ENCODE measurements around the gene MACROD2. TPM values are rescaled to one million over a fixed set of nuclear protein-coding genes. Genes with fewer than 3 reads are reported as not detected.

Gene MACROD2
- polyA plus RNA-seq, 1 donor (not counting 4 experiments of a cell fraction or from before 2014, with no cell fraction given), result 0.71 TPM

DNA sequence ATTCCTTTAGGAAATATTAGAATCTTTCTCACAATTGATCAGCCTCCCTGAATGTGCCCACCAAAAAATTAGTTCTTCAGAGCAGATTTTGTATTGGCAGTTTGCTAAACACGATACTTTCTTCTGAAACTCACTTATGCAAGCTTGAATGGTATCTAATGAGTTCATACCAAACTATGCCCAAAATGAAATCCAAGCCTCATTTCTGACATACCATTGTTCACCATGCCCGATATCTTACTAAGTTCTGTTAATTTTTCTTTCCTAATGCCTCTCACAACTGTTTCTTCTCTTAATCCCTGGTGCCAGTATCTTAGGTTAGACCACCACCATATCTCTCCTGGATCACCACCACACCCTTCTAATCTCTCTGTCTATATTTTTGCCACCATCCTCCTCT lies 1822.0 kb downstream of the MACROD2 start:
- no peak for DNase-seq (ENCODE audit: low read depth, low spot score)
- no peak overlapping the region for H3K9ac ChIP-seq (ENCODE audit: control insufficient read depth, extremely low read depth, insufficient read depth, low read length)

DNA sequence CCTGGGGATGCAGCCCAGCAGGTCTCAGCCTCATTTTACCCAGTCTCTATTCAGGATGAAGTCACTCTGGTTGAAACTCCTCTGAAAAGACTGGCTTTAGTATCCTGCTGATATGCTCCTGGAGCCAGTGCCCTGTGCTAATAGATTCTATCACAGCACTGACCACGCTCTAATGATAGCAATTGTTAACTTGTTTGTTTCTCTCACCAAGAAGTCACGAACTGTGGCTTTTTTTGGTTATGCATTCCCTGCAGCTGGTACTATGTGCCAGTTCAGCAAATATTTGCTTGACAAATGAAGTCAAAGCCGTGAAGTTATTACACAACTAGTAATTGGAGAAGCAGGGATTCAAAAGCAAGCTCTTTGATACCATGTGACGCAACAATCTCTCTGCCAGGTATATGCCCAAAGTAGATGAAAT lies 1823.3 kb downstream of the MACROD2 start:
- Histone ChIP-seq H3K4me2 (ENCODE audit: control insufficient read depth, extremely low read depth, insufficient read depth, low read depth, low read length) (no peak overlapping the region), H3K36me3 (ENCODE audit: control insufficient read depth in 2 of 2, extremely low read depth in 1 of 2, insufficient read depth in 2 of 2, low read length in 2 of 2) (no peaks in the 10 kb centered on the region), H3K79me2 (ENCODE audit: control insufficient read depth, insufficient read depth, low read length) (no peaks in the 10 kb centered on the region), H3K4me3 (ENCODE audit: control insufficient read depth in 2 of 3, extremely low read depth in 1 of 3, insufficient read depth in 2 of 3, low read depth in 1 of 3, low read length in 3 of 3) (no peak overlapping the region), H3K9me3 (ENCODE audit: control insufficient read depth, low read depth, low read length) (no peaks in the 10 kb centered on the region), H3K4me1 (ENCODE audit: control insufficient read depth, extremely low read depth, insufficient read depth, low read length) (peaks cover 6% of the 10 kb centered on the region), H3K27me3 (ENCODE audit: control insufficient read depth, extremely low read depth, insufficient read depth, low read length) (no peaks in the 10 kb centered on the region), H3K9me1 (ENCODE audit: control insufficient read depth, extremely low read depth, insufficient read depth, low read length) (no peaks in the 10 kb centered on the region), H2AFZ (ENCODE audit: control insufficient read depth, low read length) (no peak overlapping the region), H3K9ac (ENCODE audit: control insufficient read depth, extremely low read depth, insufficient read depth, low read length) (no peak overlapping the region), H3K27ac (ENCODE audit: control insufficient read depth, insufficient read depth, low read length) (no peak overlapping the region), H4K20me1 (ENCODE audit: control insufficient read depth, extremely low read depth, insufficient read depth, low read length) (no peaks in the 10 kb centered on the region)
- DNase-seq (ENCODE audit: low read depth, low spot score) (no peak), FAIRE-seq (no peak)
- dilution Hi-C loops (cut with MboI; ENCODE audit: extremely low pct_ligation_motif_present, low sequenced_read_pairs), result no loop called here
- TF ChIP-seq, protein P1, sequence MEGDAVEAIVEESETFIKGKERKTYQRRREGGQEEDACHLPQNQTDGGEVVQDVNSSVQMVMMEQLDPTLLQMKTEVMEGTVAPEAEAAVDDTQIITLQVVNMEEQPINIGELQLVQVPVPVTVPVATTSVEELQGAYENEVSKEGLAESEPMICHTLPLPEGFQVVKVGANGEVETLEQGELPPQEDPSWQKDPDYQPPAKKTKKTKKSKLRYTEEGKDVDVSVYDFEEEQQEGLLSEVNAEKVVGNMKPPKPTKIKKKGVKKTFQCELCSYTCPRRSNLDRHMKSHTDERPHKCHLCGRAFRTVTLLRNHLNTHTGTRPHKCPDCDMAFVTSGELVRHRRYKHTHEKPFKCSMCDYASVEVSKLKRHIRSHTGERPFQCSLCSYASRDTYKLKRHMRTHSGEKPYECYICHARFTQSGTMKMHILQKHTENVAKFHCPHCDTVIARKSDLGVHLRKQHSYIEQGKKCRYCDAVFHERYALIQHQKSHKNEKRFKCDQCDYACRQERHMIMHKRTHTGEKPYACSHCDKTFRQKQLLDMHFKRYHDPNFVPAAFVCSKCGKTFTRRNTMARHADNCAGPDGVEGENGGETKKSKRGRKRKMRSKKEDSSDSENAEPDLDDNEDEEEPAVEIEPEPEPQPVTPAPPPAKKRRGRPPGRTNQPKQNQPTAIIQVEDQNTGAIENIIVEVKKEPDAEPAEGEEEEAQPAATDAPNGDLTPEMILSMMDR (optimal IDR thresholded peaks at IDR 0.05 in 1 of 3, IDR thresholded peaks at IDR 0.05 in 1 of 3, conservative IDR thresholded peaks at IDR 0.05 in 1 of 3; ENCODE audit: extremely low read depth in 1 of 3, insufficient read depth in 2 of 3, low read length in 3 of 3), result no peak
- TF ChIP-seq EZH2 (IDR thresholded peaks at IDR 0.05; ENCODE audit: low read length), result no peak

More for the DNA sequence above, 1822.0 kb downstream of the MACROD2 start:
- no peaks in the 10 kb centered on the region for H3K9me3 ChIP-seq (ENCODE audit: control insufficient read depth, low read depth, low read length)
- TF ChIP-seq EZH2 (IDR thresholded peaks at IDR 0.05; ENCODE audit: low read length), result no peak
- TF ChIP-seq, protein P1 (optimal IDR thresholded peaks at IDR 0.05 in 1 of 3, IDR thresholded peaks at IDR 0.05 in 1 of 3, conservative IDR thresholded peaks at IDR 0.05 in 1 of 3; ENCODE audit: extremely low read depth in 1 of 3, insufficient read depth in 2 of 3, low read length in 3 of 3), result no peak
- H2AFZ ChIP-seq (ENCODE audit: control insufficient read depth, low read length), result no peak overlapping the region
- no peak overlapping the region for H3K27ac ChIP-seq (ENCODE audit: control insufficient read depth, insufficient read depth, low read length)
- H3K27me3 ChIP-seq (ENCODE audit: control insufficient read depth, extremely low read depth, insufficient read depth, low read length), result no peaks in the 10 kb centered on the region
- no peaks in the 10 kb centered on the region for H3K36me3 ChIP-seq (ENCODE audit: control insufficient read depth in 2 of 2, extremely low read depth in 1 of 2, insufficient read depth in 2 of 2, low read length in 2 of 2)
- no peaks in the 10 kb centered on the region for H3K79me2 ChIP-seq (ENCODE audit: control insufficient read depth, insufficient read depth, low read length)
- no peaks in the 10 kb centered on the region for H4K20me1 ChIP-seq (ENCODE audit: control insufficient read depth, extremely low read depth, insufficient read depth, low read length)
- no peak overlapping the region for H3K4me3 ChIP-seq (ENCODE audit: control insufficient read depth in 2 of 3, extremely low read depth in 1 of 3, insufficient read depth in 2 of 3, low read depth in 1 of 3, low read length in 3 of 3)
- H3K4me2 ChIP-seq (ENCODE audit: control insufficient read depth, extremely low read depth, insufficient read depth, low read depth, low read length), result no peak overlapping the region
- dilution Hi-C loops (cut with MboI; ENCODE audit: extremely low pct_ligation_motif_present, low sequenced_read_pairs), result no loop called here
- no peak for FAIRE-seq
- peaks cover 16% of the 10 kb centered on the region for H3K4me1 ChIP-seq (ENCODE audit: control insufficient read depth, extremely low read depth, insufficient read depth, low read length)
- no peaks in the 10 kb centered on the region for H3K9me1 ChIP-seq (ENCODE audit: control insufficient read depth, extremely low read depth, insufficient read depth, low read length)
